ENCODE results near the gene MTG2.
"Not testable (repeated sequence)": the region's sequence is repeated elsewhere in the genome, so short reads cannot be mapped to it uniquely, and the experiment has no call there.

MTG2 gene

DNA sequence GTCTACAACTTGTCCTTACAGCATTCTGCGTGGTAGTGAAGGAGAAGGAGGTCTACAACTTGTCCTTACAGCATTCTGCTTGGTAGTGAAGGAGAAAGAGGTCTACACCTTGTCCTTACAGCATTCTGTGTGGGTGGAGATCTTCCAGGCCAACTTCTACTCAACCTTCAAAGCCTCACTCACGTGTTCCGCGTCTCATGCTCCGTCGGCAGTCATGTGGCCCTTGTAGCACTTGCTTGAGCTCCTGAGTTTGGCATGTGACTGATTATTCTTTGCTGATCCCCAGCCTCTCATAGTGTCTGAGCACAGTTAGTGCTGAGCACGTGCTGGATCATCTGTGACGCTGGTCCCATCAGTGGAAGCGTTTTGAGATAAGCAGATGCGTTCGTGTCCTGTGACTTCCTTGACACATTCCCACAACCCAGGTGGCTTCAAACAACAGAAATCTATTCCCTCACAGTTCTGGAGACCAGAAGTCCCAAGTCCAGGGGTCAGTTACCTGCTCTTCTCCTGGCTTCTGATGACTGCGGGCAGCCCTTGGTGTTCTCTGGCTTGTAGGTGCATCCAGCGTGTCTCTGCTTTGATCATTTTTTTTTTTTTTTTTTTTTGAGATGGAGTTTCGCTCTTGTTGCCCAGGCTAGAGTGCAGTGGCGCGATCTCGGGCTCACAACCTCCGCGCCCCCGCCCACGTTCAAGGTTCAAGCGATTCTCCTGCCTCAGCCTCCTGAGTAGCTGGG, 36.6 kb upstream of the MTG2 start:
- DNase-seq, result no peak

GRCh38 chr20:62147125-62147524, 35.7 kb upstream of the MTG2 start:
- DNase-seq, result no peak

DNA sequence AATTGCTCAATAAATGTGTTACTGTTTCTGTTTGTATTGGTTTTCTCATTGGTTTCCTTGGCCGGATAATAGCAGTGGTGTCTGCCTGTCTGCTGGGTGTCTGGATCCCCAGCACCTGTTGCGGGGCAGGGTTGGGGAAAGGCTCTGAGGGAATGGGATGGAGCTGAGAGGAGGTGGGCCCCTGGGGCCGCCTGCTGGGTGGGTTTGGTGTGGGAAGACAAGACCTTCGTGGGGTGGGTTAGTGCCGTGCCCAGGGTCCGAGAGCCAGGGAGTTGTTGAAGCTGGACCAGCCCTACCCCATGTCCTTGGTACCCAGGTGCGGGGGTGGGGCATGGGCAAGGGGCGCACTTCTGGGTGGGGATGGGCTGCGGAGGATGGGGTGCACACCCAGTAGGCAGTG, 35.3 kb upstream of the MTG2 start:
- no peak for DNase-seq

DNA sequence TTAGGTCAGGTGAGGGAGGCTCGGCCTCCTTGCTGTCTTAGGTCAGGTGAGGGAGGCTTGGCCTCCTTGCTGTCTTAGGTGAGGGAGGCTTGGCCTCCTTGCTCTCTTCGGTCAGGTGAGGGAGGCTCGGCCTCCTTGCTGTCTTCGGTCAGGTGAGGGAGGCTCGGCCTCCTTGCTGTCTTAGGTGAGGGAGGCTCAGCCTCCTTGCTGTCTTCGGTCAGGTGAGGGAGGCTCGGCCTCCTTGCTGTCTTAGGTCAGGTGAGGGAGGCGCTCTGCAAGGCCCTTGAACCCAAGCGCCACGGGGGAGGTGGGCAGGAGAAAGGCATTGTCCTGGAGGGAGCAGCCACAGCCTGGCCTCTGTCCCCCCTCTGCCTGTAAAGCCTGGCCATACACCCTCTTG, 34.4 kb upstream of the MTG2 start:
- not testable (repeated sequence) for DNase-seq

GRCh38 chr20:62148908-62149314, 33.9 kb upstream of the MTG2 start:
- DNase-seq, result no peak

DNA sequence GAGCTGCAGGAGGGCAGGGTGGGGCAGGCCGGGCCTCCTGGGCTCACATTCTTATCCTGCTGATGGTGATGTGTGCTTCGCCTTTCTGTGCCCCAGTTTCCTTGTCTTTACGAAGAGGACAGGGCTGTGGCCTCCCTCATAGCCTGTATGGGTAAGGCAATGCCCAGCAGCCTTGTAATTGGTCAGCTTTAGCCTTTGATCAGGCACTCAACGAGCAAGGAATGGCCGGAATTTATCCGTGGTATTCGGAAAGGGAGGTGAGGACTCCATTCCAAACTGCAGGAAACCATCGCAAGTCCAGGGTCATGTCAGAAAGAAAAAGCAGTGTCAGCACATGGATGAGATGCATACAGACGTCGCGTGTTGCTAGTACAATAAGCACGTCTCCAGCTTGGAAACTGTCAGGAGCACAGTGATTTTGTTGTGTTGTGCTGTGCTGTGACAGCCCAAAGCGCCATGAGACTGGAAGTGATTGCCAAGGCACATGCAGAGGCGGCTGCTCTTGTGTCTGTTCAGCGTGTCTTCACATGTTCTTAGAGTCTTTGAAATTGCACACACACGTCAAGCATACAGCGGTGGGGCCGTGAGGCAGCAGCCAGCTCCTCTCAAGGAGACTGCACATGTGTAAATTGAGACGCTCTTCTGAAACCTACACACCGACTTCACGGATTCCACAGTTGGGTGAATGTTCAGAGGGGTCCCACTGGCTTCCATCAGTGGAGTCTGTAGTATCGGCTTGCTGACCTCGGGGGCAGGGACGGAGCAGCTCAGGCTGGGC, 33.1 kb upstream of the MTG2 start:
- DNase-seq, result no peak

- DNase-seq, result no peak
These were observed 32.6 kb upstream of the MTG2 start for GRCh38 chr20:62150310-62150575.

- no peak for DNase-seq
These were observed 31.6 kb upstream of the MTG2 start for GRCh38 chr20:62151225-62151624.

DNA sequence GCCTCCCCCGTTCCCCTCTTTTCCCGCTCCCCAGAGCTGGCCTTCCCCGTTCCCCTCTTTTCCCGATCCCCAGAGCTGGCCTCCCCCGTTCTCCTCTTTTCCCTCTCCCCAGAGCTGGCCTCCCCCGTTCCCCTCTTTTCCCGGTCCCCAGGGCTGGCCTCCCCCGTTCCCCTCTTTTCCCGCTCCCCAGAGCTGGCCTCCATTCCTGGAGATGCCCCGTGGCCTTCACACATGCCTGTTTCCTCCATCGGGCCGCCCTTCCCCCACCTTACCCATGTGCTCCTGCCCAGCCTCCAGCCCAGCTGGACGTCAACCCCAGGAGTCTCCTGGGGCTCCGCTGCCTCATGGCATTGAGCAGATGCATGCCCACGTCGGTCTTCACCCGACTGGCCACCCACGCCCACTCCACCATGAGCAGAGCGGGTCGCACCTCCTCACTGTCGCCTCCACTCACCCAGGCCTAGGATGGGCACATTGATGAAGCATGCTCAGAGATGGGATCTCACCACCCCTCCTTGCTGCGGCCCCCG, 30.9 kb upstream of the MTG2 start:
- no peak for DNase-seq

GRCh38 chr20:62155428-62156253, 27.2 kb upstream of the MTG2 start:
- no peak for DNase-seq

GRCh38 chr20:62156254-62156556, 26.6 kb upstream of the MTG2 start:
- DNase-seq, result no peak

- DNase-seq, result no peak
These were observed 26.0 kb upstream of the MTG2 start for GRCh38 chr20:62156592-62157386.

GRCh38 chr20:62157387-62158087, 25.3 kb upstream of the MTG2 start:
- DNase-seq, result no peak

DNA sequence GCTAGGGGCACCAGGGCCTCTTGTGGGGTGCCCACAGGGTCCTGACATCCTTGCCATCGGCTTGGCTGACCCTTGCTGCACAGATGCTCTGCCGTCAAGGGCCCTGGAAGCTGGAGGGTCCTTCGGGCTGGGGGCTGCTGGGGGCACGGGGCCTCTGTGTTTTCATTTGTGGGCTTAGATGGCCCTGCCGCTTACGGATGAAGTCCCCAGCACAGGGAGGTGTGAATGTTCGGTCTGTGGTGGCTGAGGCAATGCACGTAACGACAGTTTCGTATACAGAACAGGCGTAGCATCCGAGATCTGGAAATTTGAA, 24.8 kb upstream of the MTG2 start:
- DNase-seq, result no peak

DNA sequence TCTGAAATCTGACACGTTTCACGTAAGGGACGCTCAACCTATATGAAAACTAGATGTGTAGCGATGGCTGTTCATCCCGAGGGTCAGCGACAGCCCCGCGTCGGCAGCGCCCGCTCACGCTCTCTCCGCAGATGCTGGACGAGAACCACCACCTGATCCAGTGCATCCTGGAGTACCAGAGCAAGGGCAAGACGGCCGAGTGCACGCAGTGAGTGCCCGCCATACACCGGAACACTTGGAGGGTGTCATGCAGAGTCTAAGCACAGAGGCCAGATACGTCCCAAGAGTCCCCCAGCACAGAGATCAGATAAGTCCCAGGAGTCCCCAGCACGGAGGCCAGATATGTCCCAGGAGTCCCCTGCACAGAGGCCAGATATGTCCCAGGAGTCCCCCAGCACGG, 24.3 kb upstream of the MTG2 start:
- no peak for DNase-seq

DNA sequence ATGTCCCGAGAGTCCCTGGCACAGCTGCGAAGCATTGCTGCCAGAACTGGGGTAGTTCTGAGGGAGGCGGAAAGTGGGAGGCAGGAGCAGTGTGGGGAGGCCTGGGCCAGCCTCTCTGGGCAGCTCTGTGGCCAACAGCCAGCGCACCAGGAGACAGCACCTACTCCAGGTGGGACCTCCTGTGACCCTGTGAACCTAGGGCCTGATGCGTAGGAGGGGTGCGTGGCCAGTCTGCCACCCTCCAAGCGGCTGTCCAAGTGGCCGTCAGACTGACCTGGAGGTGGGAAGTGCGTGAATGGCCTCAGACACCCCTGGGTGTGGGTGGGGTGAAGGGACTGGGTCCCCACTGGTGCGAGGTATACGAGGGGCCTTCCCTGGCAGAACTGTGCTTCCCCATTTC, 23.8 kb upstream of the MTG2 start:
- no peak for DNase-seq

GRCh38 chr20:62159839-62160238, 23.0 kb upstream of the MTG2 start:
- DNase-seq, result no peak

GRCh38 chr20:62160253-62160652, 22.6 kb upstream of the MTG2 start:
- DNase-seq, result no peak

GRCh38 chr20:62160876-62161275, 22.0 kb upstream of the MTG2 start:
- DNase-seq, result no peak

- no peak for DNase-seq
These were observed 21.5 kb upstream of the MTG2 start for GRCh38 chr20:62161347-62161746.

GRCh38 chr20:62162765-62163484, 19.9 kb upstream of the MTG2 start:
- no peak for DNase-seq

DNA sequence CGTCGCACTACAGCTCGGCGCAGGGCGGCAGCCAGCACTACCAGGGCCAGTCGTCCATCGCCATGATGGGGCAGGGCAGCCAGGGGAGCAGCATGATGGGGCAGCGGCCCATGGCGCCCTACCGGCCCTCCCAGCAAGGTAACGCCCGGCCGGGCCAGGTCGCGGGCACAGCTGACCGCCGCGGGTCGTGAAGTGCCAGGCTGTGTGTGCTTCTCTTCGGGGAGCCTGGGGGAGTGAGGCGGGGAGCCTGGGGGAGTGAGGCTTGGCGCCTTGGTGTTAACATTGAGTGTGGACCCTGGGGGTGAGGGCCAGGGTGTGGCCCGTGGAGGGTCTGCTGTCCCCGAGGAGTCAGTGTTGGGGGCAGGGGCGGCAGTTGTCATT, 19.4 kb upstream of the MTG2 start:
- DNase-seq, result no peak
